ENCODE data around the gene FAM111B. TPM values are rescaled to one million over a fixed set of nuclear protein-coding genes. Genes with fewer than 3 reads are reported as not detected.
"Not testable (repeated sequence)": the region's sequence is repeated elsewhere in the genome, so short reads cannot be mapped to it uniquely, and the experiment has no call there.

The FAM111B gene, protein sequence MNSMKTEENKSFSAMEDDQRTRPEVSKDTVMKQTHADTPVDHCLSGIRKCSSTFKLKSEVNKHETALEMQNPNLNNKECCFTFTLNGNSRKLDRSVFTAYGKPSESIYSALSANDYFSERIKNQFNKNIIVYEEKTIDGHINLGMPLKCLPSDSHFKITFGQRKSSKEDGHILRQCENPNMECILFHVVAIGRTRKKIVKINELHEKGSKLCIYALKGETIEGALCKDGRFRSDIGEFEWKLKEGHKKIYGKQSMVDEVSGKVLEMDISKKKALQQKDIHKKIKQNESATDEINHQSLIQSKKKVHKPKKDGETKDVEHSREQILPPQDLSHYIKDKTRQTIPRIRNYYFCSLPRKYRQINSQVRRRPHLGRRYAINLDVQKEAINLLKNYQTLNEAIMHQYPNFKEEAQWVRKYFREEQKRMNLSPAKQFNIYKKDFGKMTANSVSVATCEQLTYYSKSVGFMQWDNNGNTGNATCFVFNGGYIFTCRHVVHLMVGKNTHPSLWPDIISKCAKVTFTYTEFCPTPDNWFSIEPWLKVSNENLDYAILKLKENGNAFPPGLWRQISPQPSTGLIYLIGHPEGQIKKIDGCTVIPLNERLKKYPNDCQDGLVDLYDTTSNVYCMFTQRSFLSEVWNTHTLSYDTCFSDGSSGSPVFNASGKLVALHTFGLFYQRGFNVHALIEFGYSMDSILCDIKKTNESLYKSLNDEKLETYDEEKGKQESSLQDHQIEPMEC
- 10 to 100 TPM; 28.9 to 31.0 TPM for total RNA-seq

DNA sequence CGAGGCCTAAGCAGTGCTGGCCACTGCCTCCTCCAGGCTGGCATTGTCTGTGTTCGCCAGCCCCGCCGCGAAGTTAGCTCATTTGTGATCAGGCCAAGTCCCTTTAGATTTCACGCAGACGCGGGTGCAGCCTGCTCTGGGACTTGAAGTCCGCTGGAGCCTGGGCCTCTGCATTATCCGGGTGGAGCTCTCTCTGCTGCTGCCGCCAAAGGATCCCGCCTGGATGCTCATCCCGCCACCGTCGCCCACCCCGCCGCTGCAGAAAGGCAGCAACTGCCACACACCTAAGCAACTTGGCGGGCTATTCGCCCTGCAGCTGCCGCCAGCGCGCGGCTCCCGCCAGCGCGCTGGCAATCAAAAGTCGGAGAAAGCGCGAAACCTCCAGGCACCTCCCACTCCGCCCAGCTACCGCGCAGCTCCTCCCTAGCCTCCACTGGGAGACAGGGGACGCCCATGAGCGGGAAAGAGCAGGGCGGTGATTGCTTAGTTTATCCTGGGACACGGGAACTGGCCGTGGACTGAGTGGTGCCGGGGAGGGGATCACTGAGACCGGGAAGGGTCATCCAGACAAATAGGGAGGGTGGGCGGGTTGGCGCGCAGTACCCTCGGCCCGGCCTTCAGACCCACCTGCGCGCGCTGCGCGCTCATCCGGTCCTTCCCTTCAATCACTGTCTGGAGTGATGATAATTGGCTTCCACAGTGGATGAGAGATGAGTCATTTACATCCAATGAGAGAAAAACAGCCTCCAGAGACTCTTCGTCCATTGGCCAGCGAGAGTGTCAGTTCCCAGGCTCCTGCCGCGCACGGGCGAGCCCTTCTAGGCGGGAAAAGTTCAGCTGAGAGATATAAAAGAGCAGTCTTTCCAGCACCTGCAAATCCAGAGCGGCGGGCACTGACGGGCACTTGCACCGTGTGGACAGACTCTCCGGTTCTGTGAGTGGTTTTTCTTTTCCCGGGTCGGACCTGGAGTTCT lies at the start of gene FAM111B:
TSS of gene FAM111B (plus strand) at position 875 of the 974 bp plus-strand sequence. CDS start 2,389 bp downstream, outside the sequence.
- DNase-seq, result peak; percentile 86
- POLR2A ChIA-PET, result interaction anchor here (0.9 to 2.6 kb wide), 6 partner anchors 29 to 529 kb away, joined by 3 to 22 read pairs (median 8); partner anchors contain the start of gene FAM111A

DNA sequence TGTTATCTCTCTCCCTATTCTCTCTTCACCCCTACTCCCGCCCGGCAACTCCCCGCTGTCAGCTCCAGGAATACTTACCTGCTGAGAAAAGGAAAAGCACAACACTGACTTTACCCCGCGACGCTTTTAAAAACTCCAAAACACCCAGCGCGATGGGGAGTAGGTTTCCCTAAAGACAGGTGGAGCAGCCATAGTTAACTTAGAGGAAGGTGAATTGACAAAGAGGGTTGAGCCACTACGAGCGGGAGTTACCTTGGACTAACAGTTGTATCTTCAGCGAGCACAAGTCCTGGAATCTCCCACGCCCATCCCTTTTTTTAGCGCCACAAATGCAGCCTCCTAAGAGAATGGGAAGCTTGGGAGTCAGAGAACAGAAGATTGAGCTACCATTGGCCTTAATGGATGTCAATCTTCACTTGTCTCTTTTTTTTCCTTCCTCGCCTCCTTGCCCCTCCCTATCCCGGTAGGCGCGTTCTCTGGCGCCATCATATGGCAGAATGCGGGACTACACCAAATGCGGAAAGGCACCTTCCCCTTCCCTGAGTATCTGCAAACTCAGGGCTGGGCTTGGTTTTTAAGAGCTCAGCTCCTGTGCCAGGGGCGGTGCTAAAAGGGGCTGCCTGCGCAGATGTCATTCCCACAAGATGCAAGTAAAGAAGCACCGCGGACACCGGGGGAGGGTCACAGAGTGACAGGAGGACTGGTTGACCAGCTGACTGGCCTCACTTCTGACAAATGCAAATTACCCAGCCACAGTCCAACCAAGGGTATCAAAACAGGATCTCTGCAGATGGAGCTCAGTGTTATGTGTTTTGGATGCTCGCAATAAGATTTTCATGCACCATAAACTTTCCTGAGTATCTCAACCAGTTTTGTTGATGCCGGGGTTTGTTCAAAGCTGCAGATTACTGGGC lies 48.7 kb upstream of the FAM111B start:
- H3K27ac Mint-ChIP-seq; H3K36me3 Mint-ChIP-seq; H3K4me1 Mint-ChIP-seq (ENCODE audit: low read depth); H3K9me3 Mint-ChIP-seq: not testable (repeated sequence)
- H3K27me3 Mint-ChIP-seq, result peaks cover 32% of the 10 kb centered on the region
- DNase-seq, result peak; percentile 92
- H3K4me3 Mint-ChIP-seq, result peak overlapping the region; percentile 72
- ChIA-PET POLR2A (interaction anchor here (0.7 kb wide), 1 partner anchor 49 kb away, joined by 3 read pairs; the partner anchor contains the start of gene FAM111B), CTCF (interaction anchor here (0.6 to 2.2 kb wide), 32 partner anchors 9 to 505 kb away, joined by 3 to 22 read pairs (median 4); partner anchors contain the start of genes DTX4, FAM111A and FAM111B)
- intact Hi-C loops (cut with micrococcal nuclease), result loop anchor here (1.0 to 5.0 kb wide), 4 partner anchors 44 to 481 kb away; partner anchors contain the start of genes LPXN and ZFP91

More for the DNA sequence above, at the start of gene FAM111B:
- peaks cover 3% of the 10 kb centered on the region for H3K27me3 Mint-ChIP-seq
- intact Hi-C loops (cut with micrococcal nuclease), result loop anchor here (1.0 to 2.0 kb wide), 3 partner anchors 30 to 46 kb away; no protein-coding TSS in a partner anchor
- peaks cover 42% of the 10 kb centered on the region for H3K4me1 Mint-ChIP-seq (ENCODE audit: low read depth)
- H3K36me3 Mint-ChIP-seq, result peaks cover 17% of the 10 kb centered on the region
- no peaks in the 10 kb centered on the region for H3K9me3 Mint-ChIP-seq
- CTCF ChIA-PET, result interaction anchor here (1.1 to 9.3 kb wide), 13 partner anchors 10 to 65 kb away, joined by 3 to 73 read pairs (median 5); partner anchors contain the start of genes DTX4 and FAM111A
- H3K27ac Mint-ChIP-seq, result peak within 1 kb of the TSS; percentile 72
- peak within 1 kb of the TSS; percentile 84 for H3K4me3 Mint-ChIP-seq

DNA sequence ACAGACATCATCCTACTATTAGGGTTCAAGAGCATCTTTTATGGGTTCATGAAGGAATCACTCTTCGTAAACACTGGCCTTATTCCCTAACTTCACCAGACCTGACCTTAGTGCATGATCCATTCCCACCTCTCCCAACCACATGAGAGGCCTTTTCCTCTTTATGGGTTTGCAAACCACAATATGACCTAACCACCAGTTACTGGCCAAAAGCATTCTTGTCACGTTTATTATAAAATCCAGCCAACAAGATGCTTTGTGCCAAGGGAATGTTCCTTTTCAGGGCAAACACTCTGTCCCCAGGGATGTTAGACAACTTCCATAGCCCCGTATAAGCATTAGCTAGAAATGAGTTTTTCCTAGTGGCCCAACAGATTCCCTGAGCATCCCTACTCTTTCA lies 46.9 kb upstream of the FAM111B start:
- peaks cover 42% of the 10 kb centered on the region for H3K27me3 Mint-ChIP-seq
- CTCF ChIA-PET, result interaction anchor here (2.0 to 2.2 kb wide), 2 partner anchors 75 to 98 kb away, joined by 7 to 21 read pairs; no protein-coding TSS in a partner anchor
- POLR2A ChIA-PET; DNase-seq; H3K4me3 Mint-ChIP-seq; intact Hi-C loops (cut with micrococcal nuclease); H3K36me3 Mint-ChIP-seq; H3K27ac Mint-ChIP-seq; H3K4me1 Mint-ChIP-seq (ENCODE audit: low read depth); H3K9me3 Mint-ChIP-seq: not testable (repeated sequence)

DNA sequence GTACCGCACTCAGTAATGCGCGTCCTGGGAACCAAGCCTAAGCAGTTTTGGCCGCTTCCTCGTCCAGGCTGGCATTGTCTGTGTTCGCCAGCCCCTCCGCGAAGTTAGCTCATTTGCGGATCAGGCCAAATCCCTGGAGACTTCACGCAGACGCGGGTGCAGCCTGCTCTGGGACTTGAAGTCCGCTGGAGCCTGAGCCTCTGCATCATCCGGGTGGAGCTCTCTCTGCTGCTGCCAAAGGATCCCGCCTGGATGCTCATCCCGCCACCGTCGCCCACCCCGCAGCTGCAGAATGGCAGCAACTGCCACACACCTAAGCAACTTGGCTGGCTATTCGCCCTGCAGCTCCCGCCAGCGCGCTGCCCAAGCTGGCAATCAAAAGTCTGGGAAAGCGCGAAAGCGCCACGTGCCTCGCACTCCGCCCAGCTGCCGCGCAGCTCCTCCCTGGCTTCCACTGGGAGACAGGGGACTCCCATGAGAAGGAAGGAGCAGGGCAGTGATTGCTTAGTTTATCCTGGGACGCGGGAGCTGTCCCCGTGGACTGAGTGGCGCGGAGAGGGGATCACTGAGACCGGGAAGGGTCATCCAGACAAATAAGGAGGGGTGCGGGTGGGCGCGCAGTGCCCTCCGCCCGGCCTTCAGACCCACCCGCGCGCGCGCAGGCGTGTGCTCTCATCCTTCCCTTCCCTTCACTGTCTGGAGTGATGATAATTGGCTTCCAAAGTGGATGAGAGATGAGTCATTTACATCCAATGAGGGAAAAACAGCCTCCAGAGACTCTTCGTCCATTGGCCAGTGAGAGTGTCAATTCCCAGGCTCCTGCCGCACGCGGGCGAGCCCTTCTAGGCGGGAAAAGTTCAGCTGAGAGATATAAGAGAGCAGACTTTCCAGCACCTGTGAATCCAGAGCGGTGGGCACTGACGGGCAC lies 44.2 kb upstream of the FAM111B start:
- ChIA-PET POLR2A (no interaction called here), CTCF (no interaction called here)
- H3K4me1 Mint-ChIP-seq (ENCODE audit: low read depth), result peaks cover 4% of the 10 kb centered on the region
- H3K27me3 Mint-ChIP-seq, result peaks cover 44% of the 10 kb centered on the region
- no peaks in the 10 kb centered on the region for H3K9me3 Mint-ChIP-seq
- no peaks in the 10 kb centered on the region for H3K36me3 Mint-ChIP-seq
- intact Hi-C loops (cut with micrococcal nuclease), result no loop called here
- DNase-seq, result no peak
- H3K4me3 Mint-ChIP-seq, result no peak overlapping the region
- H3K27ac Mint-ChIP-seq, result no peak overlapping the region

DNA sequence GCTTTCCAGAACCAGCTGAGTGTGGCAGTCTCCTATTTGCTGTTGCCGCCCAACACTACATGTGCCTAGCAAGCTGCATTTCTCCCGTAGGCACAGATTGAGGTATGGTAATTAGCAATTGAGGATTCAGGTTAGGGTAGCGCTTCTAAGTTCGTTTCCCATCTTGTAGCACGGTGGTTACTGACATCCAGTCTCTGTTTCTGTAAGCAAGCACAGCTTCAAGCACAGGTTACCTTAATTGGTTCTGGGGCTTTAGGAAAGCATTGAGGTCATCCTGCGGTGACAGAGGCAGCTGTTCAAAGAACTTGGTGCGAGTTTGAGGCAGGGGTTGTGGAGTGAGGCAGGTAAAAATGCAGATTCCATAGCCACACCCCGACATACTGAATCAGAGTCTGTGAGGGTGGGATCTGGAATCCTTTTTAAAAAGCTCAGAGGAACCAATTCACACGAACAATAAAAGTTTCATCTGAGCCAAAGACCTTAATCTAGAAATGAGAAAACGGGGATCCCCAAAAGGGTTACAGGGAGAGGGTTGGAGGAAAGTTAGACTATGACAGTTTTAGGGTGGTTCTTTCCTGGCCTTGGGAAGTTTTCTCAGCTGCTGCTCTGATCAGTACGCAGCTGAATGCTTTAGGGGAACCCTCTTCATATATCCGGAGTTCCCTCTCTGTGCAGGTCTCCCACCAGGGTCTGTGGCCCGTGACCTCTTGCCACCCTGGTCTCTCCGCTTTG lies 42.9 kb upstream of the FAM111B start:
- H3K4me1 Mint-ChIP-seq (ENCODE audit: low read depth); H3K36me3 Mint-ChIP-seq; H3K27ac Mint-ChIP-seq; intact Hi-C loops (cut with micrococcal nuclease); H3K9me3 Mint-ChIP-seq; DNase-seq; H3K4me3 Mint-ChIP-seq; POLR2A ChIA-PET: not testable (repeated sequence)
- H3K27me3 Mint-ChIP-seq, result peaks cover 42% of the 10 kb centered on the region
- CTCF ChIA-PET, result interaction anchor here (0.9 to 1.3 kb wide), 2 partner anchors 12 to 107 kb away, joined by 3 to 5 read pairs; no protein-coding TSS in a partner anchor

DNA sequence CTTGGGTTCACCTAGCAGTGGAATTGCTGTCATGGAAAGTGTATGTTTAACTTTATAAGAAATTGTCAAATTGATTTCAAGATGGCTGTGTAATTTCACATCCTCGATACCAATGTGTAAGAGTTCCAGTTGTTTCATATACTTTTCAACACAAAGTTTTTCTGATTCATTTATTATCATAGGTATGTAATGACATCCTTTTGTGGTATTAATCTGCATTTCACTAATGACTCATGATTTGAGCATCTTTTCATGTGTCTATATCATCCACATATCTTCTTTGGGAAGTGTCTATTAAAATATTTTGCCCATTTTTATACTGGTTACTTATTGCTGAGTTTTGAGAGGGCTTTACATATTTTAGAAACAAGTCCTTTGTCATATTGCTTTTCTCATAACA lies 38.0 kb upstream of the FAM111B start:
- POLR2A ChIA-PET, result no interaction called here
- CTCF ChIA-PET, result no interaction called here

DNA sequence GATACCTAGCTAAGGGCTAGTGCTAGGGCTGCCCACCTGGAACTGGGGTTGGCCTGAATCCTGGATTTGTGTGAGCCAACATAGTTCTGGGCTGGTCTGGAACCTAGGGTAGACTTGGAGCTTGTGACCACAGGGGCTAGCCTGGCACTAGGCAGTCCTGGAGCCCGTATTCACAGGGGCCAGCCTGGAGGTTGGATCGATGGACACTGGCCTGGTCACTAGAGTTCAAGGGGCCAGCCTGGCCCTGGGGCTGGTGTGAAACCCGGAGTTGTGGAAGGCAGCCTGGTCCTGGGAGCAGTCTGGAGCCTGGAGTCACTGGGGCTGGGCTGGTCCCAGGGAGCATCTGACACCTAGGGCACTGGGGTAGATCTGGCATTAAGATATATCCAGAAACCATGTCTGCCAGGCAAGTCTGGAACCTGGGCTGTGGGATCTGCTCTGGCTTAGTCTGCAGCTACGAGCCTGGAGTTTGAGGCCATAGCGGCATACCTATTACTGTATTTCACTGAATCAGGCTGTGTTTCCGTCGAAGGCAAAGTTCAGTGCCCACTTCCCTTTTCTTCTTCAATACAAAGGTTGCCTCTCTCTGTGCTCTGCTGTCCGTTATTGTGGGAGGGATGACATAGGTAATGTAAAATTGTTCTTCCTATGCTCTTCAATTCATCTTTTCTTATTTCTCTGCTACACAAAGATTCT lies 30.0 kb upstream of the FAM111B start:
- no peak for DNase-seq
- POLR2A ChIA-PET, result no interaction called here
- CTCF ChIA-PET, result interaction anchor here (0.7 kb wide), 1 partner anchor 19 kb away, joined by 3 read pairs; no protein-coding TSS in a partner anchor

More for the DNA sequence above, 38.0 kb upstream of the FAM111B start:
- no peaks in the 10 kb centered on the region for H3K4me1 Mint-ChIP-seq (ENCODE audit: low read depth)
- no peak overlapping the region for H3K4me3 Mint-ChIP-seq
- H3K27me3 Mint-ChIP-seq, result peaks cover 40% of the 10 kb centered on the region
- no peaks in the 10 kb centered on the region for H3K9me3 Mint-ChIP-seq
- H3K36me3 Mint-ChIP-seq, result no peaks in the 10 kb centered on the region
- H3K27ac Mint-ChIP-seq, result no peak overlapping the region
- intact Hi-C loops (cut with micrococcal nuclease), result no loop called here
- DNase-seq, result no peak

DNA sequence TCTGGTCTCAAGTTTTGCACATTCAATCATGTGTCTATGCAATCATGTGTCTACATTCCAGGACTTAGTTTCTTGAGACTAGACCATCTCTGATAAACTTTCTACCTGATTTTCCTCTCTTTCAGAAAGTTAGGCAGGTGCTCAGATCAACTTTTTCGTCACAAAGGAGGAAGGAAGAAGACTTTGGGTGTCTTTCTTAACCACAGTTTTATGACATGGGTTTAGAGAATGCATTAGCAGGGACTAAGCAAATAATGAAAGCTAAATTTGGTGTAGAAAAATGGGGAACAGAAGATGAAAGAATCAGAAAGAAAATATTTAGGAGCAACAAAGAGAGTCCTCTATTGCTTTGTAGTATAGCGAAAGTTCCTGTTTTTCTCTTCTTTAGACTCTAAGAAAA lies 28.6 kb upstream of the FAM111B start:
- DNase-seq, result no peak
- H3K4me3 Mint-ChIP-seq, result no peak overlapping the region
- H3K36me3 Mint-ChIP-seq, result no peaks in the 10 kb centered on the region
- no peaks in the 10 kb centered on the region for H3K9me3 Mint-ChIP-seq
- ChIA-PET POLR2A (no interaction called here), CTCF (interaction anchor here (0.7 to 2.9 kb wide), 2 partner anchors 17 to 57 kb away, joined by 3 to 10 read pairs; no protein-coding TSS in a partner anchor)
- intact Hi-C loops (cut with micrococcal nuclease), result no loop called here
- H3K4me1 Mint-ChIP-seq (ENCODE audit: low read depth), result no peaks in the 10 kb centered on the region
- peaks cover 20% of the 10 kb centered on the region for H3K27me3 Mint-ChIP-seq
- H3K27ac Mint-ChIP-seq, result no peak overlapping the region

More for the DNA sequence above, 30.0 kb upstream of the FAM111B start:
- H3K27me3 Mint-ChIP-seq, result peaks cover 25% of the 10 kb centered on the region
- intact Hi-C loops (cut with micrococcal nuclease), result loop anchor here (2.0 kb wide), 1 partner anchor 28 kb away; no protein-coding TSS in a partner anchor
- no peaks in the 10 kb centered on the region for H3K36me3 Mint-ChIP-seq
- H3K9me3 Mint-ChIP-seq, result no peaks in the 10 kb centered on the region
- no peak overlapping the region for H3K27ac Mint-ChIP-seq
- H3K4me3 Mint-ChIP-seq, result no peak overlapping the region
- no peaks in the 10 kb centered on the region for H3K4me1 Mint-ChIP-seq (ENCODE audit: low read depth)

DNA sequence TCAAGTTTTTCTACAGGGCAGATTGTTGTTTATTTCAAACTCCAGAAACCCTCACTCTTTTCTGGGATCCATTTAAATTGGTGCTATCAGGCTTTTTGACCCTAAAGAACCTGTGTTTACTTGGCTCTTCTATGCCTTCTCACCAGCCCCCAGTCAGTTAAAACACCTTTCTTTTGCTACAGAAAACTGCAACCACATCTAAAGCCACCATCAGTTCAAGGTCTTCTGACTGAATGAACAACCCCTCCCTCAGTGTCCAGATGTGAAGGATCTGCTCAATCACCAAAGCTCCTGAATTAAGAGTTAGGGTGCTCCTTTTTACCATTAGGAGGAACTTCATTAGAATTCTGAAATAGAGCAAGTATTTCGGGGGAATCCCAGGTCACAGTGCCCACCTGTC lies 28.0 kb upstream of the FAM111B start:
- peaks cover 17% of the 10 kb centered on the region for H3K27me3 Mint-ChIP-seq

More for the DNA sequence above, 28.0 kb upstream of the FAM111B start:
- Mint-ChIP-seq H3K4me3 (no peak overlapping the region), H3K27ac (no peak overlapping the region), H3K4me1 (ENCODE audit: low read depth) (no peaks in the 10 kb centered on the region), H3K9me3 (no peaks in the 10 kb centered on the region), H3K36me3 (no peaks in the 10 kb centered on the region)
- intact Hi-C loops (cut with micrococcal nuclease), result no loop called here
- ChIA-PET CTCF (interaction anchor here (2.9 kb wide), 1 partner anchor 57 kb away, joined by 10 read pairs; no protein-coding TSS in a partner anchor), POLR2A (no interaction called here)
- DNase-seq, result no peak

All from activated CD4-positive, alpha-beta memory T cell treated with anti-CD3 and anti-CD28 coated beads for 36 hours (primary cell).